Psoas muscle (tissue), 8 donors: ENCODE data around the gene FLVCR2. TPM values are rescaled to one million over a fixed set of nuclear protein-coding genes. Genes with fewer than 3 reads are reported as not detected.

Experiments used
- ATAC-seq, 4 donors: fragments of 200-7000 bp; cut with Tn5 transposase; one replicate each; pipeline ENCODE4 v1.9.1; 2020; ENCODE audit warnings: moderate library complexity in 3 of 4, mild to moderate bottlenecking in 2 of 4
- DNase-seq, 2 donors: peaks; one replicate each; pipeline ENCODE4 v3.0.0-alpha.2; 2020
- H3K27ac ChIP-seq: fragments of 200-600 bp; one replicate; pipeline ENCODE4 v1.8.0; 2022
- H3K27me3 ChIP-seq, 3 donors: fragments of 200-600 bp in 1 of 3; one replicate each; pipeline versions ENCODE4 v1.6.1 to v1.8.0; 2013 to 2022; ENCODE audit warnings: low read length in 2 of 3, mild to moderate bottlenecking in 2 of 3, moderate library complexity in 1 of 3; ENCODE audit not compliant: insufficient read depth in 3 of 3
- H3K36me3 ChIP-seq, 2 donors: fragments of 200-600 bp in 1 of 2; one replicate each; pipeline versions ENCODE4 v1.6.1 to v1.8.0; 2013 to 2022; ENCODE audit warnings: low read depth in 1 of 2, mild to moderate bottlenecking in 1 of 2, moderate library complexity in 1 of 2; ENCODE audit not compliant: insufficient read depth in 1 of 2
- H3K4me1 ChIP-seq: fragments of 200-600 bp; one replicate; pipeline ENCODE4 v1.8.0; 2022
- H3K4me3 ChIP-seq: fragments of 200-600 bp; one replicate; pipeline ENCODE4 v1.8.0; 2022; ENCODE audit warnings: mild to moderate bottlenecking
- H3K9me3 ChIP-seq: fragments of 200-600 bp; one replicate; pipeline ENCODE4 v1.8.0; 2022
- CTCF ChIP-seq: fragments of 200-600 bp; IDR thresholded peaks from one replicate; pipeline ENCODE4 v1.8.0; 2022; ENCODE audit warnings: antibody characterized with exemption
- WGBS, 3 donors: extraction: QIAGEN DNeasy Blood & Tissue Kit; methylation state at CpG; one replicate each; pipeline versions ENCODE4 v1.1.6 to v1.1.7; 2013; 5-methylcytosine and 5-hydroxymethylcytosine counted together
- intact Hi-C, 2 donors: fragments of 100-400 bp; cut with DNase I; formaldehyde crosslinking; loops; one replicate each; pipeline versions ENCODE4 v1.11.0 to v1.14.2; 2022
- polyA plus RNA-seq, 3 donors: library from polyadenylated mRNA; stranded (reverse); fragments of 200-250 nt; gene quantifications; one replicate each; pipeline ENCODE4 v1.2.3, GENCODE V29; 2013
- total RNA-seq, 4 donors: library from RNA; stranded (reverse); fragmentation: NEBNext Ultra II Directional in 2 of 4; extraction: Animal tissue kit (Norgen Biotek cat#: 25700) in 2 of 4; gene quantifications; one replicate each; pipeline versions ENCODE4 v1.2.1 to v1.2.4, GENCODE V29; 2021 to 2023
- donor health status: healthy with polysubstance abuse.
- donor health status: DM: no; HTN: no; CAD: no; lungs with moderate emphysema.
- donor health status: Bipolar disorder and iron deficiency.
- donor health status: healthy.
- donor health status: DM: yes; HTN: yes; CAD: no.
- donor health status: DM: no; HTN: no; CAD: no.
- donor health status: DM: no; HTN: no; CAD: no.
- donor health status: DM: yes; HTN: yes; CAD: no.

The FLVCR2 gene
- total and polyA plus RNA-seq, 7 donors = 0.71 to 9.8 (median 5.3) TPM

DNA sequence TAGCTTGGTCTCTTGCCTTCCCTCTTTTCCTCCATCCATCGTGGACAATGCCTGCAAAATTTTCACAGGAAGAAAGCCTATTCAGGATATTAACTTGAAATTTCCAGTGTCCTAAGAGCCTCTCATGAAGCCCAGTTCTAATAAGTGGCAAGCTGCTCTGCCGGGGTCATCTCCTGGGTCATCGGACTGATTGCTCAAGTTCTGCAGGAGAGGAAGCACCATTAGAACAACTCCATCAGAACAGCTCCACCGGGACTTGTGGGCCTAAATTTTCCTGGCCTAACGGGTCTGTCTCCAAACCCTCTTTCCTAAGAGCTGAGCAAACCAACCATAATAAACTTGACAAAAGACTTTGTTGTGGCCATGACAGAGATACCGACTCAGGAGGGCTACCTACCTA lies 68.3 kb downstream of the FLVCR2 start:
- H3K4me1 ChIP-seq = peaks cover 31% of the 10 kb centered on the region
- no peak for TF ChIP-seq CTCF
- H3K36me3 ChIP-seq = peaks cover 4 to 26% of the 10 kb centered on the region in 2 donors
- H3K27me3 ChIP-seq = no peaks in the 10 kb centered on the region
- DNase-seq (peak in 1 of 2 donors; percentile 67), ATAC-seq (no peak)
- no peak overlapping the region for H3K4me3 ChIP-seq
- 75 to 83% (median 80%) methylated on average over 6 of the region's 6 CpGs for WGBS, 3 donors
- no peak overlapping the region for H3K27ac ChIP-seq
- no peaks in the 10 kb centered on the region for H3K9me3 ChIP-seq
- intact Hi-C loops = no loop called here

- H3K9me3 ChIP-seq = no peaks in the 10 kb centered on the region
- no peak for TF ChIP-seq CTCF
- peak overlapping the region; percentile 77 for H3K27ac ChIP-seq
- H3K36me3 ChIP-seq = peaks cover 6 to 33% of the 10 kb centered on the region in 2 donors
- ATAC-seq (peak; percentile 23 to 54 (median 44)), DNase-seq (no peak)
- 32 to 49% (median 36%) methylated on average over 3 of the region's 3 CpGs for WGBS, 3 donors
- H3K4me1 ChIP-seq = peaks cover 31% of the 10 kb centered on the region
- no peak overlapping the region for H3K4me3 ChIP-seq
- intact Hi-C loops = no loop called here
- no peaks in the 10 kb centered on the region for H3K27me3 ChIP-seq
Measured at GRCh38 chr14:75647640-75648039, 69.2 kb downstream of the FLVCR2 start.

DNA sequence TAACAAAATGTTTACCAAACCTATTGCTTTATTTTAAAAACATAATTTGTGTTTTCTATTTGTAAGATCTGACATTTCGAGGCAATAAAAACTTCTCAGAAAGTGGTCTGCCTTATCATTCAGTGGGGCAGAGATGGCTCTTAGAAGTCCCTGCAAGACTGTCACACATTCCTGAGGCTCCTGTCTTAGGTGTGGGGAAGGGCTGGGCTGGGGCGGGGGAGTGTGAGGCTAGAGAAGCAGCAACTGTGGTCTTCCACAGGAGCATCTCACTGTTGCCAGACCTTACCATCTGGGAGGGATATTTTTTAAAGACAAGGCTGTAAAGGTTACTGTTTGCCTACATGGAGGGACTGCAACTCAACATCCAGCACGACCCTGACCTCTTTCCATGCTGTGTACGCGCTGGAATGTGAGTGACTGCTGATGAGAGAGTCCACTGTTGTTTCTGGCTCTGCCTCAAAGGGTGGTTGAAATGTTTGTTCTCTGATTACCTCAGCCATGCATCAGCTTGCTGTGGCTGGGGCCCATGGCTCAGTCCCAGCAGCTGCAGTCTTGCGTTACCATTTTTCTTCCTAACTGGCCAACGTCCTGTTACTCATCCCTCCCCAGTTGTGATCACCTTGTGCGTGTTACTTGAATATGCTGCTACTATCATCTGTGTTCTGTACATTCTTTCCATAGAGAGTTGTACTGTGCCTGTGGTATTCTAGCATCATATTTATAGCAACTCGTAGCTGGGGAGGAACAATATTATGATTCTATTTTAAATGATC lies 69.8 kb downstream of the FLVCR2 start:
- Histone ChIP-seq H3K27ac (peak overlapping the region; percentile 77), H3K27me3 (no peaks in the 10 kb centered on the region), H3K9me3 (no peaks in the 10 kb centered on the region), H3K4me3 (no peak overlapping the region), H3K36me3 (peaks cover 6 to 33% of the 10 kb centered on the region in 2 donors), H3K4me1 (peaks cover 29% of the 10 kb centered on the region)
- no peak for TF ChIP-seq CTCF
- intact Hi-C loops = no loop called here
- DNase-seq (peak; percentile 71 to 89), ATAC-seq (peak; percentile 93 to 95 (median 94))
- 29 to 33% (median 32%) methylated on average over 9 of the region's 9 CpGs for WGBS, 3 donors

- DNase-seq (no peak), ATAC-seq (no peak)
- intact Hi-C loops = no loop called here
- H3K4me1 ChIP-seq = peaks cover 25% of the 10 kb centered on the region
- TF ChIP-seq CTCF = no peak
- no peaks in the 10 kb centered on the region for H3K27me3 ChIP-seq
- peaks cover 6 to 35% of the 10 kb centered on the region in 2 donors for H3K36me3 ChIP-seq
- no peak overlapping the region for H3K4me3 ChIP-seq
- no peaks in the 10 kb centered on the region for H3K9me3 ChIP-seq
- whole genome bisulfite sequencing, 3 donors = 97 to 100% (median 97%) methylated on average over 1 of the region's 1 CpG
- peak overlapping the region; percentile 77 for H3K27ac ChIP-seq
Measured at GRCh38 chr14:75649337-75649736, 70.9 kb downstream of the FLVCR2 start.
